GM19035 (cell line): ENCODE data around the gene PTTG1IP2.

Experiments
- ATAC-seq: cut with Tn5 transposase; IDR thresholded peaks from one replicate; pipeline ENCODE4 v1.9.1; 2021; ENCODE audit not compliant: unreplicated experiment

The PTTG1IP2 gene

DNA sequence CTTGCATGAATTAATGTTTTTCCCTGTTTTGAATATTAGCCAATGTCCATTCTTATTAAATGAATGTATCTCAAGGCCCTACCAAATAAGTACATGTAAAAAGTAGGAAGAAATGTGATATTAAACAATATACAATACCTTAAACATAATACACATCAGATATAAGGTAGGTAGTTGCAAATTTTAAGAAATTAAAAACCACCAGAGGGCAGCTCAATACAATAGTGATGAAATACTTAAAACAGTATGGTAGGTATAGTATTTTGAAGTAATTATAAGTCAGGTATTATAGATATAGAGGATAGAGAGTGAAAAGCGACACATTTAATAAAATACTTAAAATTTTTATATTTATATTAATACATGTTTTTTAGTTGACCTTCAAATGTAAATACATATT is 83.1 kb downstream of the PTTG1IP2 start:
- no peak for ATAC-seq

DNA sequence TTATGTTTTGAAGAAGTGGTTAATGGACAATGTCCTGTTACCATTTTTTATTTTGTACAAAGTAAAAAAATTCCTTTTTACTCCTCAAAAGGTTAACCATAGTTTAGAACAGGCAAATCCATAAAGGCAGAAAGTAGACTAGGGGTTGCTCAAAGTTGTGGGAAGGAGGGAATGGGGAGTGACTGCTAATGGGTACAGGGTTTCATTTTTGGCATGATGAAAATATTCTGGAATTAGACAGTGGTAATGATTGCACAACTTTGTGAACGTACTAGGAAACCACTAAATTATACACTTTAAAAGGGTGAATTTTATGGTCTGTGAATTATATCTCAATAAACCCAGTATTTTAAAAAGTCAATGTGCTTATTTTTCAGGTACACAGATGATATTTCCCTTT is 91.3 kb downstream of the PTTG1IP2 start:
- no peak for ATAC-seq
